Measurements from ENCODE around the gene PTPRD. TPM values are rescaled to one million over a fixed set of nuclear protein-coding genes. Genes with fewer than 3 reads are reported as not detected.

The PTPRD gene
- total RNA-seq, 1 experiment from 2014 or later, result 69.6 TPM

DNA sequence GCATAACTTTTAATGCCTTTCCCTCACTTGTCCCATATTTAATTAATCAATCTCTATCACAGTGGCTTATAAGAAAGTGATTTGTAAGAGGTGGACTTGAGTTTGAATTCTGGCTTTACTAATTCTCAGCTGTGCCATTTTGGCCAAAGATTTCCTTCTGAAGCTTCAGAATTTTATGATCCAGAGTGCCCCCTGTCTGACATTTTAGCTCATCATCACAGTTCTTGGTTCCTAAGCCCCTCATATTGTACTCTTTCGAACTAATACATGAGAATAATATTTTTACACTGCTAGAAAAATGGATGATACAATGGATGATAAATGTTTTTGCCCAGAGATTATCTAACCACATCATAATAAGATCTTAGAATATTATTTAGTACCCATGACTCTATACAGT lies 1014.1 kb downstream of the PTPRD start:
- Mint-ChIP-seq H3K4me1 (peaks cover 4% of the 10 kb centered on the region; the same call in 1 of the 2 replicates), H3K27ac (no peak overlapping the region), H3K27me3 (ENCODE audit: low read depth) (no peaks in the 10 kb centered on the region), H3K4me3 (no peak overlapping the region), H3K9me3 (peaks cover 9% of the 10 kb centered on the region), H3K36me3 (no peaks in the 10 kb centered on the region)
- DNase-seq (ENCODE audit: low spot score), result no peak
- no peak for TF ChIP-seq SOX15 (CRISPR knock-in tag; IDR thresholded peaks at IDR 0.05)
- TF ChIP-seq NR1H2 (CRISPR knock-in tag; IDR thresholded peaks at IDR 0.05), result no peak
- TF ChIP-seq, protein P1, sequence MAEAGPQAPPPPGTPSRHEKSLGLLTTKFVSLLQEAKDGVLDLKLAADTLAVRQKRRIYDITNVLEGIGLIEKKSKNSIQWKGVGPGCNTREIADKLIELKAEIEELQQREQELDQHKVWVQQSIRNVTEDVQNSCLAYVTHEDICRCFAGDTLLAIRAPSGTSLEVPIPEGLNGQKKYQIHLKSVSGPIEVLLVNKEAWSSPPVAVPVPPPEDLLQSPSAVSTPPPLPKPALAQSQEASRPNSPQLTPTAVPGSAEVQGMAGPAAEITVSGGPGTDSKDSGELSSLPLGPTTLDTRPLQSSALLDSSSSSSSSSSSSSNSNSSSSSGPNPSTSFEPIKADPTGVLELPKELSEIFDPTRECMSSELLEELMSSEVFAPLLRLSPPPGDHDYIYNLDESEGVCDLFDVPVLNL (CRISPR knock-in tag; IDR thresholded peaks at IDR 0.05; ENCODE audit: borderline replicate concordance, low read depth), result no peak
- TF ChIP-seq, protein P2, sequence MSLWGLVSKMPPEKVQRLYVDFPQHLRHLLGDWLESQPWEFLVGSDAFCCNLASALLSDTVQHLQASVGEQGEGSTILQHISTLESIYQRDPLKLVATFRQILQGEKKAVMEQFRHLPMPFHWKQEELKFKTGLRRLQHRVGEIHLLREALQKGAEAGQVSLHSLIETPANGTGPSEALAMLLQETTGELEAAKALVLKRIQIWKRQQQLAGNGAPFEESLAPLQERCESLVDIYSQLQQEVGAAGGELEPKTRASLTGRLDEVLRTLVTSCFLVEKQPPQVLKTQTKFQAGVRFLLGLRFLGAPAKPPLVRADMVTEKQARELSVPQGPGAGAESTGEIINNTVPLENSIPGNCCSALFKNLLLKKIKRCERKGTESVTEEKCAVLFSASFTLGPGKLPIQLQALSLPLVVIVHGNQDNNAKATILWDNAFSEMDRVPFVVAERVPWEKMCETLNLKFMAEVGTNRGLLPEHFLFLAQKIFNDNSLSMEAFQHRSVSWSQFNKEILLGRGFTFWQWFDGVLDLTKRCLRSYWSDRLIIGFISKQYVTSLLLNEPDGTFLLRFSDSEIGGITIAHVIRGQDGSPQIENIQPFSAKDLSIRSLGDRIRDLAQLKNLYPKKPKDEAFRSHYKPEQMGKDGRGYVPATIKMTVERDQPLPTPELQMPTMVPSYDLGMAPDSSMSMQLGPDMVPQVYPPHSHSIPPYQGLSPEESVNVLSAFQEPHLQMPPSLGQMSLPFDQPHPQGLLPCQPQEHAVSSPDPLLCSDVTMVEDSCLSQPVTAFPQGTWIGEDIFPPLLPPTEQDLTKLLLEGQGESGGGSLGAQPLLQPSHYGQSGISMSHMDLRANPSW (CRISPR knock-in tag; conservative IDR thresholded peaks at IDR 0.05; ENCODE audit: low read depth), result no peak
- no peak for TF ChIP-seq TCF7 (CRISPR knock-in tag; IDR thresholded peaks at IDR 0.05; ENCODE audit: low read depth)
- TF ChIP-seq CDX4 (CRISPR knock-in tag; IDR thresholded peaks at IDR 0.05; ENCODE audit: borderline replicate concordance), result no peak
- no peak for TF ChIP-seq CBFB (CRISPR knock-in tag; IDR thresholded peaks at IDR 0.05; ENCODE audit: low read depth)
- TF ChIP-seq KAT7 (CRISPR knock-in tag; IDR thresholded peaks at IDR 0.05; ENCODE audit: borderline replicate concordance), result no peak
- no peak for TF ChIP-seq RELA (CRISPR knock-in tag; IDR thresholded peaks at IDR 0.05; ENCODE audit: borderline replicate concordance)
- TF ChIP-seq ZNF219 (CRISPR knock-in tag; IDR thresholded peaks at IDR 0.05; ENCODE audit: borderline replicate concordance), result no peak
- peak; percentile 38; the same call in 1 of the 2 replicates for ATAC-seq
- ChIA-PET POLR2A (no interaction called here), CTCF (interaction anchor here (0.6 to 2.3 kb wide), 6 partner anchors 8 to 344 kb away, joined by 3 to 6 read pairs (median 5); no protein-coding TSS in a partner anchor)

- CTCF ChIA-PET, result no interaction called here
- H3K4me3 Mint-ChIP-seq, result no peak overlapping the region
- no peak for DNase-seq (ENCODE audit: low spot score)
- H3K36me3 Mint-ChIP-seq, result peaks cover 2% of the 10 kb centered on the region; the same call in 1 of the 2 replicates
- peaks cover 27% of the 10 kb centered on the region for H3K9me3 Mint-ChIP-seq
- no peaks in the 10 kb centered on the region for H3K27me3 Mint-ChIP-seq (ENCODE audit: low read depth)
- TF ChIP-seq E2F1 (CRISPR knock-in tag; IDR thresholded peaks at IDR 0.05) (no peak), ZNF121 (CRISPR knock-in tag; IDR thresholded peaks at IDR 0.05) (no peak), RORB (CRISPR knock-in tag; IDR thresholded peaks at IDR 0.05) (no peak), ETV6 (CRISPR knock-in tag; IDR thresholded peaks at IDR 0.05) (no peak), CBFB (CRISPR knock-in tag; IDR thresholded peaks at IDR 0.05; ENCODE audit: low read depth) (no peak)
- no peak overlapping the region for H3K27ac Mint-ChIP-seq
- ATAC-seq, result no peak
- POLR2A ChIA-PET, result no interaction called here
- peaks cover 15% of the 10 kb centered on the region for H3K4me1 Mint-ChIP-seq
Measured at GRCh38 chr9:9592104-9592503, 1020.7 kb downstream of the PTPRD start.

DNA sequence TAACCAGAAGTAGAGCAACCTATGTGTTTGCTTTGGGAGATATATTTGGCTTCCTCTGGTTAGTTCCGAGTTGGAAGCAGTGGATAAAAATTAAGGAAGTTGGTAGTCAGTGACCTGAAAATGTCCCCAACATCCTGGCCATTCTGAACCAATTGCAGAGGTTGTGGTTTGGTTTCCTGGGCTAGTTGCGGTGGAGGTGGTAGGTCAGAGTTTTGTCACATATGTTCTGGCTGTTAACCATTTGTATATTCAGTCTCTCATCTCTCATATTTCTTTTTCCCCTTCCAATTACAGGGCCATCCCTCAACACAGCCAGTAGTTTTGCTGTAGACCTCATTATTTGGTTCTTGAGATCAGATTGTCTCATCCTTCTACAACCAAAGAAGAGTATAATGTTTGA lies 1026.9 kb downstream of the PTPRD start:
- ChIA-PET CTCF (no interaction called here), POLR2A (no interaction called here)
- no peak overlapping the region for H3K4me3 Mint-ChIP-seq
- DNase-seq (ENCODE audit: low spot score), result no peak
- H3K4me1 Mint-ChIP-seq, result peaks cover 12% of the 10 kb centered on the region
- H3K27me3 Mint-ChIP-seq (ENCODE audit: low read depth), result no peaks in the 10 kb centered on the region
- H3K27ac Mint-ChIP-seq, result no peak overlapping the region
- H3K36me3 Mint-ChIP-seq, result peaks cover under 1% of the 10 kb centered on the region; the same call in 1 of the 2 replicates
- ATAC-seq, result no peak
- peaks cover 2% of the 10 kb centered on the region for H3K9me3 Mint-ChIP-seq
- TF ChIP-seq, protein P3, sequence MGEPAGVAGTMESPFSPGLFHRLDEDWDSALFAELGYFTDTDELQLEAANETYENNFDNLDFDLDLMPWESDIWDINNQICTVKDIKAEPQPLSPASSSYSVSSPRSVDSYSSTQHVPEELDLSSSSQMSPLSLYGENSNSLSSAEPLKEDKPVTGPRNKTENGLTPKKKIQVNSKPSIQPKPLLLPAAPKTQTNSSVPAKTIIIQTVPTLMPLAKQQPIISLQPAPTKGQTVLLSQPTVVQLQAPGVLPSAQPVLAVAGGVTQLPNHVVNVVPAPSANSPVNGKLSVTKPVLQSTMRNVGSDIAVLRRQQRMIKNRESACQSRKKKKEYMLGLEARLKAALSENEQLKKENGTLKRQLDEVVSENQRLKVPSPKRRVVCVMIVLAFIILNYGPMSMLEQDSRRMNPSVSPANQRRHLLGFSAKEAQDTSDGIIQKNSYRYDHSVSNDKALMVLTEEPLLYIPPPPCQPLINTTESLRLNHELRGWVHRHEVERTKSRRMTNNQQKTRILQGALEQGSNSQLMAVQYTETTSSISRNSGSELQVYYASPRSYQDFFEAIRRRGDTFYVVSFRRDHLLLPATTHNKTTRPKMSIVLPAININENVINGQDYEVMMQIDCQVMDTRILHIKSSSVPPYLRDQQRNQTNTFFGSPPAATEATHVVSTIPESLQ (CRISPR knock-in tag; IDR thresholded peaks at IDR 0.05), result no peak
- TF ChIP-seq ZNF416 (CRISPR knock-in tag; IDR thresholded peaks at IDR 0.05) (no peak), NR2C2 (CRISPR knock-in tag; IDR thresholded peaks at IDR 0.05) (no peak), NR3C1 (CRISPR knock-in tag; conservative IDR thresholded peaks at IDR 0.05; ENCODE audit: low read depth) (no peak), ZNF532 (CRISPR knock-in tag; IDR thresholded peaks at IDR 0.05; ENCODE audit: borderline replicate concordance) (no peak), PRRX2 (CRISPR knock-in tag; IDR thresholded peaks at IDR 0.05) (no peak)
- TF ChIP-seq, protein P4, sequence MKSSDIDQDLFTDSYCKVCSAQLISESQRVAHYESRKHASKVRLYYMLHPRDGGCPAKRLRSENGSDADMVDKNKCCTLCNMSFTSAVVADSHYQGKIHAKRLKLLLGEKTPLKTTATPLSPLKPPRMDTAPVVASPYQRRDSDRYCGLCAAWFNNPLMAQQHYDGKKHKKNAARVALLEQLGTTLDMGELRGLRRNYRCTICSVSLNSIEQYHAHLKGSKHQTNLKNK (CRISPR knock-in tag; IDR thresholded peaks at IDR 0.05), result no peak
